Neural crest cell (in vitro differentiated cells): Measurements from ENCODE around the gene SLC51A. TPM values are rescaled to one million over a fixed set of nuclear protein-coding genes. Genes with fewer than 3 reads are reported as not detected.

Experiments
- DNase-seq: peaks from one replicate; pipeline ENCODE4 v3.0.0; 2021; ENCODE audit warnings: low read depth, mixed read lengths, low spot score
- H3K27ac Mint-ChIP-seq: one replicate; pipeline ENCODE4 v1.8.0; 2021; ENCODE audit warnings: mild to moderate bottlenecking, mixed read lengths; ENCODE audit not compliant: unreplicated experiment
- H3K27me3 Mint-ChIP-seq: 2 replicates; pipeline ENCODE4 v1.8.0; 2021; ENCODE audit warnings: low read depth, mild to moderate bottlenecking, mixed read lengths
- H3K36me3 Mint-ChIP-seq: 2 replicates; pipeline ENCODE4 v1.8.0; 2021; ENCODE audit warnings: low read depth, mild to moderate bottlenecking, mixed read lengths
- H3K4me1 Mint-ChIP-seq: 2 replicates; pipeline ENCODE4 v1.8.0; 2021; ENCODE audit warnings: mixed read lengths
- H3K4me3 Mint-ChIP-seq: one replicate; pipeline ENCODE4 v1.8.0; 2021; ENCODE audit warnings: mild to moderate bottlenecking, mixed read lengths
- H3K9me3 Mint-ChIP-seq: 2 replicates; pipeline ENCODE4 v1.8.0; 2021; ENCODE audit warnings: mixed read lengths
- CTCF ChIP-seq: fragments of 200-600 bp; sonication (generic); conservative IDR thresholded peaks from 2 replicates; pipeline ENCODE4 v1.5.0; 2021; ENCODE audit warnings: antibody characterized with exemption, mild to moderate bottlenecking
- total RNA-seq: library from RNA; stranded (reverse); gene quantifications from 2 replicates; pipeline ENCODE4 v1.2.1, GENCODE V29; 2021

SLC51A gene
- total RNA-seq, 1 donor from 2014 or later: not detected

- Mint-ChIP-seq H3K4me1 (peaks cover 39% of the 10 kb centered on the region), H3K27me3 (no peaks in the 10 kb centered on the region), H3K27ac (peak overlapping the region; percentile 20), H3K9me3 (no peaks in the 10 kb centered on the region), H3K4me3 (no peak overlapping the region), H3K36me3 (no peaks in the 10 kb centered on the region)
- TF ChIP-seq CTCF: no peak
- no peak for DNase-seq
Observed at GRCh38 chr3:196215493-196216020, 777 bp upstream of the SLC51A start.

- no peak for TF ChIP-seq CTCF
- Mint-ChIP-seq H3K4me1 (peaks cover 33% of the 10 kb centered on the region), H3K27me3 (no peaks in the 10 kb centered on the region), H3K9me3 (no peaks in the 10 kb centered on the region), H3K27ac (no peak overlapping the region), H3K4me3 (no peak overlapping the region), H3K36me3 (no peaks in the 10 kb centered on the region)
- no peak for DNase-seq
Observed at GRCh38 chr3:196216681-196217211, 412 bp downstream of the SLC51A start.

GRCh38 chr3:196217307-196218154, 1.2 kb downstream of the SLC51A start:
- Mint-ChIP-seq H3K9me3 (no peaks in the 10 kb centered on the region), H3K4me3 (no peak overlapping the region), H3K36me3 (no peaks in the 10 kb centered on the region), H3K27ac (no peak overlapping the region), H3K27me3 (no peaks in the 10 kb centered on the region), H3K4me1 (peaks cover 33% of the 10 kb centered on the region)
- DNase-seq: no peak
- no peak for TF ChIP-seq CTCF

- no peaks in the 10 kb centered on the region for H3K9me3 Mint-ChIP-seq
- H3K4me3 Mint-ChIP-seq: no peak overlapping the region
- no peak for TF ChIP-seq CTCF
- no peaks in the 10 kb centered on the region for H3K27me3 Mint-ChIP-seq
- DNase-seq: no peak
- peaks cover 33% of the 10 kb centered on the region for H3K4me1 Mint-ChIP-seq
- no peak overlapping the region for H3K27ac Mint-ChIP-seq
- H3K36me3 Mint-ChIP-seq: no peaks in the 10 kb centered on the region
Observed at GRCh38 chr3:196218155-196218712, 1.9 kb downstream of the SLC51A start.

GRCh38 chr3:196219194-196219969, 3.0 kb downstream of the SLC51A start:
- Mint-ChIP-seq H3K9me3 (no peaks in the 10 kb centered on the region), H3K4me3 (peak overlapping the region; percentile 10), H3K27me3 (no peaks in the 10 kb centered on the region), H3K4me1 (peaks cover 29% of the 10 kb centered on the region), H3K27ac (peak overlapping the region; percentile 86), H3K36me3 (no peaks in the 10 kb centered on the region)
- no peak for DNase-seq
- no peak for TF ChIP-seq CTCF
